Tibial artery (tissue), 4 donors: Measurements from ENCODE around the gene SEC61A2.
A peak's percentile ranks its signal among the peaks of the same experiment; 100 is the strongest.

ENCODE experiments used
- DNase-seq, 2 donors: peaks; one replicate each; pipeline ENCODE4 v3.0.0-alpha.2; 2019
- H3K27ac ChIP-seq, 2 donors: fragments of 200-600 bp; sonication (generic) in 1 of 2; 1 replicate in 1 of 2; 2 replicates in 1 of 2; pipeline ENCODE4 v1.5.1; 2018 to 2019; ENCODE audit warnings: mild to moderate bottlenecking in 1 of 2
- H3K27me3 ChIP-seq, 2 donors: fragments of 200-600 bp; sonication (generic) in 1 of 2; one replicate each; pipeline versions ENCODE4 v1.5.1 to v1.6.0; 2016 to 2019
- H3K36me3 ChIP-seq, 3 donors: fragments of 200-600 bp; sonication (generic) in 2 of 3; one replicate each; pipeline ENCODE4 v1.5.1; 2016 to 2019; ENCODE audit warnings: mild to moderate bottlenecking in 2 of 3
- H3K4me1 ChIP-seq, 4 donors: fragments of 200-600 bp; sonication (generic) in 2 of 4; 1 replicate in 3 of 4; 2 replicates in 1 of 4; pipeline ENCODE4 v1.5.1; 2016 to 2019
- H3K4me3 ChIP-seq, 2 donors: fragments of 200-600 bp; sonication (generic) in 1 of 2; 1 replicate in 1 of 2; 2 replicates in 1 of 2; pipeline ENCODE4 v1.5.1; 2018 to 2019; ENCODE audit warnings: mild to moderate bottlenecking in 2 of 2
- H3K9me3 ChIP-seq, 3 donors: fragments of 200-600 bp; sonication (generic) in 1 of 3; one replicate each; pipeline ENCODE4 v1.5.1; 2016 to 2019
- CTCF ChIP-seq, 2 experiments: fragments of 200-600 bp in 1 of 2; fragments of 450-650 bp in 1 of 2; IDR thresholded peaks; one replicate each; pipeline ENCODE4 v1.5.1; 2017 to 2019; ENCODE audit warnings: antibody characterized with exemption in 2 of 2, mild to moderate bottlenecking in 1 of 2, moderate library complexity in 1 of 2
- intact Hi-C: fragments of 100-400 bp; cut with DNase I; formaldehyde crosslinking; loops from one replicate; pipeline ENCODE4 v1.15.0; 2023; ENCODE audit warnings: low total_unique reads

Gene SEC61A2

GRCh38 chr10:12113627-12114026 lies 15.8 kb upstream of the SEC61A2 start:
- peaks cover 34 to 96% (median 56%) of the 10 kb centered on the region in 3 donors for H3K36me3 ChIP-seq
- no peak for TF ChIP-seq CTCF (IDR thresholded peaks at IDR 0.05)

GRCh38 chr10:12121673-12122072 lies 7.8 kb upstream of the SEC61A2 start:
- H3K27me3 ChIP-seq = no peaks in the 10 kb centered on the region
- no peak overlapping the region for H3K4me3 ChIP-seq
- DNase-seq = no peak
- TF ChIP-seq CTCF (IDR thresholded peaks at IDR 0.05) = no peak
- peaks cover 18 to 66% (median 38%) of the 10 kb centered on the region in 3 donors for H3K36me3 ChIP-seq
- no peaks in the 10 kb centered on the region for H3K4me1 ChIP-seq
- no peaks in the 10 kb centered on the region for H3K9me3 ChIP-seq
- H3K27ac ChIP-seq = no peak overlapping the region
- intact Hi-C loops = no loop called here

More at GRCh38 chr10:12113627-12114026, 15.8 kb upstream of the SEC61A2 start:
- no peak overlapping the region for H3K4me3 ChIP-seq
- no peaks in the 10 kb centered on the region for H3K4me1 ChIP-seq
- no peaks in the 10 kb centered on the region for H3K27me3 ChIP-seq
- H3K9me3 ChIP-seq = no peaks in the 10 kb centered on the region
- intact Hi-C loops = no loop called here
- H3K27ac ChIP-seq = no peak overlapping the region
- no peak for DNase-seq

- TF ChIP-seq CTCF (IDR thresholded peaks at IDR 0.05) = peak; percentile 33 to 42
- peaks cover 0 to 7% (median 5%) of the 10 kb centered on the region in 3 donors for H3K36me3 ChIP-seq
- H3K27ac ChIP-seq = peak overlapping the region; percentile 91 to 95
- intact Hi-C loops = no loop called here
- DNase-seq = peak in 1 of 2 donors; percentile 30
- peaks cover 0 to 10% (median 8%) of the 10 kb centered on the region in 4 donors for H3K4me1 ChIP-seq
- H3K4me3 ChIP-seq = peak overlapping the region; percentile 90 to 95
- H3K9me3 ChIP-seq = no peaks in the 10 kb centered on the region
- H3K27me3 ChIP-seq = no peaks in the 10 kb centered on the region
Measured at GRCh38 chr10:12130237-12130872, 878 bp downstream of the SEC61A2 start.

GRCh38 chr10:12135631-12136030 lies 6.2 kb downstream of the SEC61A2 start:
- intact Hi-C loops = no loop called here
- Histone ChIP-seq H3K9me3 (no peaks in the 10 kb centered on the region), H3K27me3 (no peaks in the 10 kb centered on the region), H3K4me3 (no peak overlapping the region), H3K36me3 (peaks cover 35 to 50% (median 37%) of the 10 kb centered on the region in 3 donors), H3K27ac (no peak overlapping the region), H3K4me1 (peaks cover 0 to 4% (median 3%) of the 10 kb centered on the region in 4 donors)
- DNase-seq = no peak
- TF ChIP-seq CTCF (IDR thresholded peaks at IDR 0.05) = no peak

GRCh38 chr10:12140038-12140437 lies 10.6 kb downstream of the SEC61A2 start:
- H3K36me3 ChIP-seq = peaks cover 49 to 83% (median 68%) of the 10 kb centered on the region in 3 donors
- no peak for DNase-seq
- no peaks in the 10 kb centered on the region for H3K9me3 ChIP-seq
- TF ChIP-seq CTCF (IDR thresholded peaks at IDR 0.05) = no peak
- no peaks in the 10 kb centered on the region for H3K4me1 ChIP-seq
- H3K27me3 ChIP-seq = no peaks in the 10 kb centered on the region
- intact Hi-C loops = no loop called here
- H3K4me3 ChIP-seq = no peak overlapping the region
- H3K27ac ChIP-seq = no peak overlapping the region
